ENCODE measurements around the gene CARS2. TPM values are rescaled to one million over a fixed set of nuclear protein-coding genes. Genes with fewer than 3 reads are reported as not detected.

Gene CARS2
- total RNA-seq, 1 experiment from 2014 or later: 70.9 TPM

DNA sequence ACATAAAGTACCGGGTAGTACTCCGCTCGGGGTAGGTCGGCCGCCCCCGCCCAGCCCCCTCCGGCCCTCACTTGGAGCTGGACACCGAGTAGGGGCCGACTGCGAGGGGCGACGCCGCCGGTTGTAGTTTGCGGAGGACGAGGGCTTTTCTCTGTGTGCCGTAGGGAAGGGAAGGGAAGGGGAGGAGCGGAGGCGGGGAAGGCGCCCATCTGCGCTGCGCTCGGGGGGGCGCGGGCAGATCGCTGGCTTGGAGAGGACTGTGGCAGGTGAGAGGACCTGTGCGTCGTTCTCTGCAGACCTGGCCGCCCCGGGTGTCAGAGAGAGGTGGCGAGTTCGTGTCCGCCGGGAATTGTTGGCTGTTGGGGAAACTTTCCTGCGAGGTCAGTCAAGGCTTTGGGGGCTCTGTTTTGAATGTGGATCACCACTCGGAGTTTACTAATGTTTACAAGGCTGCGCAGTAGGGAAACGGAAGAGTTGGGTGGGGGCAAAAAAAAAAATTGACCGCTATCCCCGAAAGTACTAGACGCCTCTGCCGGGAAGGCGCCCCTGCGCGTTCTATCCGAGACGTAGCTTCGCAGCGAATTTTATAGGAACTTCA lies 9.0 kb upstream of the CARS2 start:
- DNase-seq (peak; percentile 37), ATAC-seq (peak; percentile 1; the same call in 1 of the 2 replicates)
- peaks cover 60% of the 10 kb centered on the region for H3K79me2 ChIP-seq (ENCODE audit: low read length)
- 0 out of 2 replicates have a peak overlapping the region, but pooled peaks have one; percentile 7 for H3K27ac ChIP-seq (ENCODE audit: low read length)
- H3K36me3 ChIP-seq (ENCODE audit: low read depth, low read length): no peaks in the 10 kb centered on the region
- no peaks in the 10 kb centered on the region for H3F3A ChIP-seq (ENCODE audit: low read length, unreplicated experiment)
- peak overlapping the region; percentile 80 for H3K4me3 ChIP-seq (ENCODE audit: low read length)
- BruUV-seq (replicated peaks): TSS peak; percentile 63
- intact Hi-C loops (cut with micrococcal nuclease): loop anchor here (1.0 to 2.0 kb wide), 3 partner anchors 104 to 200 kb away; partner anchors contain the start of gene ANKRD10
- peak overlapping the region; percentile 67 for H3K9ac ChIP-seq (ENCODE audit: low read length)
- TF ChIP-seq EZH2phosphoT487 (IDR thresholded peaks at IDR 0.05; ENCODE audit: borderline replicate concordance, low read length) (no peak), EZH2 (IDR thresholded peaks at IDR 0.05; ENCODE audit: low read length, unreplicated experiment) (no peak)
- TF ChIP-seq, protein P1, sequence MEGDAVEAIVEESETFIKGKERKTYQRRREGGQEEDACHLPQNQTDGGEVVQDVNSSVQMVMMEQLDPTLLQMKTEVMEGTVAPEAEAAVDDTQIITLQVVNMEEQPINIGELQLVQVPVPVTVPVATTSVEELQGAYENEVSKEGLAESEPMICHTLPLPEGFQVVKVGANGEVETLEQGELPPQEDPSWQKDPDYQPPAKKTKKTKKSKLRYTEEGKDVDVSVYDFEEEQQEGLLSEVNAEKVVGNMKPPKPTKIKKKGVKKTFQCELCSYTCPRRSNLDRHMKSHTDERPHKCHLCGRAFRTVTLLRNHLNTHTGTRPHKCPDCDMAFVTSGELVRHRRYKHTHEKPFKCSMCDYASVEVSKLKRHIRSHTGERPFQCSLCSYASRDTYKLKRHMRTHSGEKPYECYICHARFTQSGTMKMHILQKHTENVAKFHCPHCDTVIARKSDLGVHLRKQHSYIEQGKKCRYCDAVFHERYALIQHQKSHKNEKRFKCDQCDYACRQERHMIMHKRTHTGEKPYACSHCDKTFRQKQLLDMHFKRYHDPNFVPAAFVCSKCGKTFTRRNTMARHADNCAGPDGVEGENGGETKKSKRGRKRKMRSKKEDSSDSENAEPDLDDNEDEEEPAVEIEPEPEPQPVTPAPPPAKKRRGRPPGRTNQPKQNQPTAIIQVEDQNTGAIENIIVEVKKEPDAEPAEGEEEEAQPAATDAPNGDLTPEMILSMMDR (conservative IDR thresholded peaks at IDR 0.05; ENCODE audit: low read depth, low read length): no peak
- no peaks in the 10 kb centered on the region for H3K9me3 ChIP-seq (ENCODE audit: low read length)
- ChIA-PET CTCF (interaction anchor here (0.6 to 0.7 kb wide), 2 partner anchors 31 to 124 kb away, joined by 3 to 5 read pairs; no protein-coding TSS in a partner anchor), POLR2A (ENCODE audit: unreplicated experiment) (interaction anchor here (0.5 to 0.6 kb wide), 4 partner anchors 9 to 468 kb away, joined by 4 to 14 read pairs (median 8); partner anchors contain the start of gene CARS2)
- peak overlapping the region; percentile 84 for H3K4me2 ChIP-seq (ENCODE audit: low read length)
- no peaks in the 10 kb centered on the region for H3K27me3 ChIP-seq (ENCODE audit: low read length)
- H2AFZ ChIP-seq (ENCODE audit: low read length): no peak overlapping the region
- peaks cover 18% of the 10 kb centered on the region; the same call in 1 of the 2 replicates for H4K20me1 ChIP-seq (ENCODE audit: low read length)
- H3K4me1 ChIP-seq (ENCODE audit: insufficient read depth, low read length): peaks cover 8% of the 10 kb centered on the region
- H3K9me2 ChIP-seq (replicated peaks; ENCODE audit: low read length): no peaks in the 10 kb centered on the region

DNA sequence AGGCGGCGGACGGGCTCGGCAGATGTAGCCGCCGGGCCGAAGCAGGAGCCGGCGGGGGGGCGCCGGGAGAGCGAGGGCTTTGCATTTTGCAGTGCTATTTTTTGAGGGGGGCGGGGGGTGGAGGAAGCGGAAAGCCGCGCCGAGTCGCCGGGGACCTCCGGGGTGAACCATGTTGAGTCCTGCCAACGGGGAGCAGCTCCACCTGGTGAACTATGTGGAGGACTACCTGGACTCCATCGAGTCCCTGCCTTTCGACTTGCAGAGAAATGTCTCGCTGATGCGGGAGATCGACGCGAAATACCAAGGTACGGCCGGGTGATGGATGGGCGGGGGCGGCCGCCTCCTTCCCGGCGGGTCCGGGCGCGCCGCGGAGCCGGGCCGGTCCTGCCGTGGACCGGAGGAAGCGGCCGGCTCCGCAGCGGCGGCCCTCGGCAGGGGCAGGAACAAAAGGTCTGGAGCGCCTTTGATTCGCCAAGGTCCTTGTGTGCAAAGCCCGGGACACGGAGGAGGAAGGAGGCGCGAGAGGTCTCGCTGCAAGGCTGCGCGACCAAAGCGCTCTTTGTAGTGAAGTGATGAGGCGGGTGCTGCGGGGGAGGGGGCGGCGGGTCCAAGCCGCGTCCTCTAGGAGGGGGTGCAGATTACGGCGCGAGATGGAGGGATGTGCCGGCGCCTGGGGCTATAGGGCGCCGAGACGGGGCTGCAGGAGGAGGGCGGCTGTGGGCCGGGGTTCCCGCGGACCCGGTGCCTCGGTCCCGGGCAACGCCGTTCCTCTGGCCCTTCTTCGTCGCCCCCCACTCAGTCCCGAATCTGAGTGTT lies 8.3 kb upstream of the CARS2 start:
- ChIA-PET POLR2A (ENCODE audit: unreplicated experiment) (no interaction called here), CTCF (no interaction called here)
- no peak overlapping the region for H3K27ac ChIP-seq (ENCODE audit: low read length)
- no peaks in the 10 kb centered on the region for H3K36me3 ChIP-seq (ENCODE audit: low read depth, low read length)
- H3K27me3 ChIP-seq (ENCODE audit: low read length): no peaks in the 10 kb centered on the region
- H3K4me2 ChIP-seq (ENCODE audit: low read length): peak overlapping the region; percentile 84
- H3K4me3 ChIP-seq (ENCODE audit: low read length): peak overlapping the region; percentile 80
- H3K79me2 ChIP-seq (ENCODE audit: low read length): peaks cover 53% of the 10 kb centered on the region
- peak overlapping the region; percentile 67 for H3K9ac ChIP-seq (ENCODE audit: low read length)
- TF ChIP-seq, protein P1 (conservative IDR thresholded peaks at IDR 0.05; ENCODE audit: low read depth, low read length): no peak
- no peak for TF ChIP-seq EZH2 (IDR thresholded peaks at IDR 0.05; ENCODE audit: low read length, unreplicated experiment)
- no peak for TF ChIP-seq EZH2phosphoT487 (IDR thresholded peaks at IDR 0.05; ENCODE audit: borderline replicate concordance, low read length)
- peak overlapping the region; percentile 48 for H2AFZ ChIP-seq (ENCODE audit: low read length)
- intact Hi-C loops (cut with micrococcal nuclease): loop anchor here (2.0 kb wide), 2 partner anchors 99 to 201 kb away; partner anchors contain the start of genes ANKRD10 and NAXD
- no peaks in the 10 kb centered on the region for H3F3A ChIP-seq (ENCODE audit: low read length, unreplicated experiment)
- peak; percentile 14 for DNase-seq
- peaks cover 18% of the 10 kb centered on the region; the same call in 1 of the 2 replicates for H4K20me1 ChIP-seq (ENCODE audit: low read length)
- H3K9me2 ChIP-seq (replicated peaks; ENCODE audit: low read length): no peaks in the 10 kb centered on the region
- no peaks in the 10 kb centered on the region for H3K9me3 ChIP-seq (ENCODE audit: low read length)
- no TSS peak for BruUV-seq (replicated peaks)
- ATAC-seq: no peak
- peaks cover 8% of the 10 kb centered on the region for H3K4me1 ChIP-seq (ENCODE audit: insufficient read depth, low read length)
